Astrocyte (in vitro differentiated cells and primary cell): ENCODE results near the gene CTNND2.

Source experiments
- EZH2 ChIP-seq: IDR thresholded peaks from 2 replicates; pipeline ENCODE4 v1.6.1; 2012; ENCODE audit warnings: mild to moderate bottlenecking, low read length, inconsistent platforms; ENCODE audit not compliant: insufficient read depth
- TF ChIP-seq, protein P1 (sequence below): IDR thresholded peaks from 2 replicates; pipeline ENCODE4 v1.5.1; 2011; ENCODE audit warnings: low read depth, mild to moderate bottlenecking, inconsistent platforms, low read length, moderate library complexity; ENCODE audit not compliant: insufficient read depth

- TF ChIP-seq, protein P1, sequence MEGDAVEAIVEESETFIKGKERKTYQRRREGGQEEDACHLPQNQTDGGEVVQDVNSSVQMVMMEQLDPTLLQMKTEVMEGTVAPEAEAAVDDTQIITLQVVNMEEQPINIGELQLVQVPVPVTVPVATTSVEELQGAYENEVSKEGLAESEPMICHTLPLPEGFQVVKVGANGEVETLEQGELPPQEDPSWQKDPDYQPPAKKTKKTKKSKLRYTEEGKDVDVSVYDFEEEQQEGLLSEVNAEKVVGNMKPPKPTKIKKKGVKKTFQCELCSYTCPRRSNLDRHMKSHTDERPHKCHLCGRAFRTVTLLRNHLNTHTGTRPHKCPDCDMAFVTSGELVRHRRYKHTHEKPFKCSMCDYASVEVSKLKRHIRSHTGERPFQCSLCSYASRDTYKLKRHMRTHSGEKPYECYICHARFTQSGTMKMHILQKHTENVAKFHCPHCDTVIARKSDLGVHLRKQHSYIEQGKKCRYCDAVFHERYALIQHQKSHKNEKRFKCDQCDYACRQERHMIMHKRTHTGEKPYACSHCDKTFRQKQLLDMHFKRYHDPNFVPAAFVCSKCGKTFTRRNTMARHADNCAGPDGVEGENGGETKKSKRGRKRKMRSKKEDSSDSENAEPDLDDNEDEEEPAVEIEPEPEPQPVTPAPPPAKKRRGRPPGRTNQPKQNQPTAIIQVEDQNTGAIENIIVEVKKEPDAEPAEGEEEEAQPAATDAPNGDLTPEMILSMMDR, result no peak
- TF ChIP-seq EZH2, result no peak
These were observed 49.3 kb downstream of the CTNND2 start for GRCh38 chr5:11854936-11855335.
